ENCODE data around the gene MAGEA8.
"Not testable (repeated sequence)": the region's sequence is repeated elsewhere in the genome, so short reads cannot be mapped to it uniquely, and the experiment has no call there.

- not testable (repeated sequence) for TF ChIP-seq CTCF (IDR thresholded peaks at IDR 0.05; ENCODE audit: borderline replicate concordance, extremely low read depth, low read length, poor library complexity, severe bottlenecking); EZH2 (IDR thresholded peaks at IDR 0.05; ENCODE audit: borderline replicate concordance, low read depth, low read length, severe bottlenecking)
Measured at GRCh38 chrX:149929400-149929799, 48.4 kb downstream of the MAGEA8 start, which contains the start of gene HSFX4.

Measured in DND-41 (cell line).